ENCODE results near the gene CHD9.

DNA sequence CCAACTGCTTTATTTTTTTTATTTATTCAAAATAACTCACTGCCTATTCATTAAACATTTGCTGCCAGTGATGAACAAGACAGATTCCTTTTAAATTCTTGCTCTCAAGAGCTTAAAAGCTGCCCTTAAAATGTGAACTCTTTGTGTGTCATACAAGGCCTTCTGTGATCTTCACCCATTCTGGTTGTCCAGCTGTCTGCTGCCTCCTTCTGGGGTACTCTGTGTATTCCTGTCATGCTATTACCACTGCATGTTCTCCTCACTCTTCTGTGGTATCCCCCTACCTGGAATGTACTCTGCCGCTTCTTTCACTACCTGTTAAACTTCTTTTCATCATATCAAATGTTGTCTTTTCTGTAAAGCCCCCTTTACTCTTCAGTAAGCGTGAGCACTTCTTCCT, 165.8 kb downstream of the CHD9 start:
- TF ChIP-seq, protein P1, sequence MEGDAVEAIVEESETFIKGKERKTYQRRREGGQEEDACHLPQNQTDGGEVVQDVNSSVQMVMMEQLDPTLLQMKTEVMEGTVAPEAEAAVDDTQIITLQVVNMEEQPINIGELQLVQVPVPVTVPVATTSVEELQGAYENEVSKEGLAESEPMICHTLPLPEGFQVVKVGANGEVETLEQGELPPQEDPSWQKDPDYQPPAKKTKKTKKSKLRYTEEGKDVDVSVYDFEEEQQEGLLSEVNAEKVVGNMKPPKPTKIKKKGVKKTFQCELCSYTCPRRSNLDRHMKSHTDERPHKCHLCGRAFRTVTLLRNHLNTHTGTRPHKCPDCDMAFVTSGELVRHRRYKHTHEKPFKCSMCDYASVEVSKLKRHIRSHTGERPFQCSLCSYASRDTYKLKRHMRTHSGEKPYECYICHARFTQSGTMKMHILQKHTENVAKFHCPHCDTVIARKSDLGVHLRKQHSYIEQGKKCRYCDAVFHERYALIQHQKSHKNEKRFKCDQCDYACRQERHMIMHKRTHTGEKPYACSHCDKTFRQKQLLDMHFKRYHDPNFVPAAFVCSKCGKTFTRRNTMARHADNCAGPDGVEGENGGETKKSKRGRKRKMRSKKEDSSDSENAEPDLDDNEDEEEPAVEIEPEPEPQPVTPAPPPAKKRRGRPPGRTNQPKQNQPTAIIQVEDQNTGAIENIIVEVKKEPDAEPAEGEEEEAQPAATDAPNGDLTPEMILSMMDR (IDR thresholded peaks at IDR 0.05): peak in 1 of 4 experiments; percentile 17
- no peak for TF ChIP-seq EP300 (IDR thresholded peaks at IDR 0.05)
- TF ChIP-seq POLR2AphosphoS5 (IDR thresholded peaks at IDR 0.05): no peak

Data from sigmoid colon (tissue), 4 donors.